GM19397 (cell line): Measurements from ENCODE around the gene COG3.
A peak's percentile ranks its signal among the peaks of the same experiment; 100 is the strongest.

Experiments used
- ATAC-seq: cut with Tn5 transposase; IDR thresholded peaks from one replicate; pipeline ENCODE4 v1.9.1; 2021; ENCODE audit warnings: mild to moderate bottlenecking, moderate library complexity; ENCODE audit not compliant: unreplicated experiment

COG3 gene

GRCh38 chr13:45500492-45501174, 35.9 kb downstream of the COG3 start:
- no peak for ATAC-seq

DNA sequence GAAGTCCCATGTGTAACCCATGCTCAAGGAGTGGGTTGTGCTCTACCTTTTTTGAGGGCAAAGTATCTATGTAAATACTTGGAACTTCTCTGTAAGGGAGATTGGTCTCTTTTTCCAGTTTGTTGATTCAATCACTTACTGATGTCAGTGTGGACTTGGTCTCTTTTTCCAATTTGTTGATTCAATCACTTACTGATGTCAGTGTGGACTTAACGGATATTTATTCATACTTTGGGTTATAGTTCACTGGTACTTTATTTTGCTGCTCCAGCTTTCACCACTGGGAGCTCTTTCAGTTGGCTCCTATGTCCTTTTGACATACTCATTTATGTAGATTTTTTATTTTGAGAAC, 36.4 kb downstream of the COG3 start:
- ATAC-seq = no peak

GRCh38 chr13:45503658-45504057, 38.9 kb downstream of the COG3 start:
- no peak for ATAC-seq

- ATAC-seq = no peak
Observed at GRCh38 chr13:45506811-45507210, 42.1 kb downstream of the COG3 start.

DNA sequence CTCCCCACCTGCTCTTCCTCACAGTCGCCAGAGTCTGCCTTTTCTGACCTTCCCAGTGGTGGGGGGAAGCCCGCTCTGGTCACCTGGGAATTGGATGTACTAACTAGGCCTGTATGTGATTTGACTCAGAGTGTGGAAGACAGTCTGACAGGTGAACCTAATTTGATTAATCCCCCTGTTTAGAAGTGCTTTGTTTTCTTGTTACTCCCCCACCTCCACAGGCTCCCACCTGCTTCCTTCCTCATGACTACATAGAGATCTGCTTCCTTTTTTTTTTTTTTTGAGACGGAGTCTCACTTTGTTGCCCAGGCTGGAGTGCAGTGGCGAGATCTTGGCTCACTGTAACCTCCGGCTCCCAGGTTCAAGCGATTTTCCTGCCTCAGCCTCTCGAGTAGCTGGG, 44.0 kb downstream of the COG3 start:
- ATAC-seq = no peak

DNA sequence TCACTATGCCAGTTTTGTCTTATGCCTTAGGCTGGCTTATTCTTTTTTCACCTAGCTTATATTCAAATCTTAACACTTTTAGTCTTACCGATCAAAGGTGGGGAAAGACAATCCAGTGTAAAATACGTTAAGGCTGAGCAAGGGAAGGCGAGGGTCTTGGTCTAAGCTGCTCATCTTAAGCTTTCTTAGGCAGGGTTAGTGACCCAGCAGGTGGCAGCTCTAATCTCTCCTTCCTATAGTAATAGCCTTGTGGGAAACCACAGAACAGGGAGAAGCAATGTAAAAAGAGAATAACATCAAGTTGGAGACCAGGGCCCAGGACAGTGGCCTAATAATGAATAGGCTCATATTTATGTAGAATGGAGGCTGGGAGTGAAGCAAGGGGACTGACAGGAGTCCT, 45.9 kb downstream of the COG3 start:
- ATAC-seq = no peak

- ATAC-seq = no peak
Observed at GRCh38 chr13:45511310-45512097, 46.8 kb downstream of the COG3 start.

- no peak for ATAC-seq
Observed at GRCh38 chr13:45512098-45512496, 47.4 kb downstream of the COG3 start.

GRCh38 chr13:45516757-45517156, 52.0 kb downstream of the COG3 start:
- ATAC-seq = no peak

- ATAC-seq = no peak
Observed at GRCh38 chr13:45518525-45519245, 53.9 kb downstream of the COG3 start.

DNA sequence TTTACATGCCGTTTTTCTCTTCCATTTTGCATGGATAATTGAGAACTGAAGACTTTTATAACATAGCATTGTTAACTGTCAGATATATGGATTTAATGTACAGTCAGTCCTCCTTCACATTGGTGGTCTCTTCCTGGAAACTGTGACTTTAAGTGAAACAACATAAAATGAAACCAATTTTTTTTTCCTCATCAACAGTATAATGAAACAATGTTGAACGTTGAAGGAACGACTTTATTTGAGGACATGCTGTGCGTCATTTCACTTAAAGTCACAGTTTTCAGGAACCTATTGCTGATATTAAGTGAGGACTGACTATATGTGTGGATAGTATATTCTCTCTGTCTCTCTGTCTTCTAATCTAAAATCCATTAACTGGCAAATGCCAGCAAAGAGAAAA, 54.8 kb downstream of the COG3 start:
- ATAC-seq = no peak

- no peak for ATAC-seq
Observed at GRCh38 chr13:45521297-45521696, 56.6 kb downstream of the COG3 start.

DNA sequence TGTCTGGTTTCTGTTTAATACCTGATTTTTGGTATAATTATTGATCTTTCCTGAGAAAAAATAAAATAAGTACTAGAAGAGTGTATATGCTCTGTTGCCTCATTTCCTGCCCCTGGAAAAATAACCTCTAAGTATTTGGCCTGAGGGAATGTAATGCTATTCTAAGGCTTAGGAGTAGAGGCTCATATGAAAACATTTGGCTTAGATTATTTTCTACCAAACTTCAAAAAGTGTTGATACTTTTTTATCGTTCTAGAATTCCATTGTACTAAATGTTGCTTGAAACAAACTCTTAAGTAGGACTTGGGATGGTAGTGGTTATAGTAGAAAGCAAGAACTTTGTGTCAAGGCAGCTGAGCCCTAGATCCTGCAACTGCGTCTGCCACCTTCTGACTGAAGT, 57.8 kb downstream of the COG3 start:
- no peak for ATAC-seq

- ATAC-seq = no peak
Observed at GRCh38 chr13:45527699-45528462, 63.1 kb downstream of the COG3 start.

DNA sequence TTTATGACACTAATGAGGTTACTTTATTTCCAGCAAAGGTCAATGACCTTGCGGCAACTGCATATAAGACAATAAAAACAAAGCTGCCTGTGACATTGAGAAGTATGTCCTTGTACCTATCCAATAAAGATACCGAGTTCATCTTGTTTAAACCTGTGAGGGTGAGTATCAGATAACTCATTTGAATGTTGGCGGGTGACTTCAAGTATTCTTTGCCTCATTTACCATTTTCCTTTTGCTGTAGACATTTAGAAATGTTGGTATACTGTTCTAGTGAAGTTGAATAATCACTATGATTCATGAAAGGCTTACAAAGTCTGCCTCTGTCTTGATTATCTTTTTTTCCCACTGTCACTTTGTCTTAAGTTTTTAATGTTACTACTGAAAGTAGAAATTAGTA, 65.0 kb downstream of the COG3 start:
- ATAC-seq = no peak

DNA sequence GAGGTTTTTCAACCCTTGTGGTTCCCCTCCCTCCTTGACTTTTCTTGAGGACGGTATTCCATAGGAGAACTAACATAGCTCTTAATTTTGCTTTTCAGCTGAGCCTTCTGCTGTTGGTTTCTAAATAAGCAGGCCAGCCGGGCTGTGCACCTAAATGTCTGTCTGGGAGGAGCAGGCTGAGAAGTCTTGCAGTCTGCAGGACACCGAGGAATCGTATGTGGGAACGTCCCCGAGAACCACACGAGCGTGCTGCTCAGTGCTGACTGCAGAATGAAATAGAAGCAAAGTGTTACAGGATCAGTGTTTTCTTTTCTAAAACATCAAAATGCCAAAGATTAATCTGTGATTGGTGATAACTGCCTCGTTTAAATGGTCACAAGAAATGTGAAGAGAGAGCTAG, 69.9 kb downstream of the COG3 start:
- no peak for ATAC-seq

- ATAC-seq = no peak
Observed at GRCh38 chr13:45536224-45536623, 71.5 kb downstream of the COG3 start.

GRCh38 chr13:45537516-45537915, 72.8 kb downstream of the COG3 start:
- no peak for ATAC-seq

GRCh38 chr13:45538382-45538781, 73.6 kb downstream of the COG3 start:
- peak; percentile 70 for ATAC-seq

DNA sequence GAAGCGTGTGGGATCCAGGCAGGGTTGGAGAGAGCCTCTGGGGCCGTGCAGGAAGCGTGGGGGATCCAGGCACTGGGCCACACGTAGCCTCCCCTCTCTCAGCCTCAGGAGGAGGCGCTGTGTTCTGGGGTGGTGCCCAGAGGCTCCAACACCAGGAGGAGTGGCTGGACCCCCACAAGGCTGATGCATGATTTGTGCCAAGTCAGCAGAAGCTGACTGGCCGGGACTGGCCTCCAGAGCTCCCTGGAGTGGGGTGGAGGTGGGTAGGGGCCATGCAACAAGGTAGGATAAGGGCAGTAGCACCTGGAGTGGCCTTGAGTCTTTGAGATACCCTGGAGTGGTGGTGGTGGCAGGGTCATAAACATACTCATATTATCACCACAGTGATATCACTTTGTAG, 75.5 kb downstream of the COG3 start:
- ATAC-seq = no peak

DNA sequence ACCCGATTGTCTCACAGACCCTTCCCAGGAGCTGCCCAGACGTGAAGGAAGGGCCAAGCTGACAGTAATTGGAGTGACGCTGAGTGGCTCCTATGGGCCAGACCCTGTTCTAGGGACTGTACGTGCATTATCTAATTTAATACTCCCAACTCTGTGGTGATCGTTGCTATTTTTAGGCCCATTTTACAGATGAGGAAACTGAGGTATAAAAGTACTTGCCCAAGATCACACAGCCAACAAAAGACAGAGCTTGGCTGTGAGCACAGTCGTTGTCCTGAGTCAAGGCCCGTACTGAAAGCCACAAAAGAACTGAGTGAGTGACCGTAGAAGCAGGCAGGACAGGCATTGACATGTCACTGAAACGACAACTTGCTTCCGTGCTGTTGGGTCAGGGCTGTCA, 76.1 kb downstream of the COG3 start:
- no peak for ATAC-seq
